ENCODE results near the gene VSTM2L. TPM values are rescaled to one million over a fixed set of nuclear protein-coding genes. Genes with fewer than 3 reads are reported as not detected.

VSTM2L gene
- total RNA-seq, 1 experiment from 2014 or later = 0.71 TPM

DNA sequence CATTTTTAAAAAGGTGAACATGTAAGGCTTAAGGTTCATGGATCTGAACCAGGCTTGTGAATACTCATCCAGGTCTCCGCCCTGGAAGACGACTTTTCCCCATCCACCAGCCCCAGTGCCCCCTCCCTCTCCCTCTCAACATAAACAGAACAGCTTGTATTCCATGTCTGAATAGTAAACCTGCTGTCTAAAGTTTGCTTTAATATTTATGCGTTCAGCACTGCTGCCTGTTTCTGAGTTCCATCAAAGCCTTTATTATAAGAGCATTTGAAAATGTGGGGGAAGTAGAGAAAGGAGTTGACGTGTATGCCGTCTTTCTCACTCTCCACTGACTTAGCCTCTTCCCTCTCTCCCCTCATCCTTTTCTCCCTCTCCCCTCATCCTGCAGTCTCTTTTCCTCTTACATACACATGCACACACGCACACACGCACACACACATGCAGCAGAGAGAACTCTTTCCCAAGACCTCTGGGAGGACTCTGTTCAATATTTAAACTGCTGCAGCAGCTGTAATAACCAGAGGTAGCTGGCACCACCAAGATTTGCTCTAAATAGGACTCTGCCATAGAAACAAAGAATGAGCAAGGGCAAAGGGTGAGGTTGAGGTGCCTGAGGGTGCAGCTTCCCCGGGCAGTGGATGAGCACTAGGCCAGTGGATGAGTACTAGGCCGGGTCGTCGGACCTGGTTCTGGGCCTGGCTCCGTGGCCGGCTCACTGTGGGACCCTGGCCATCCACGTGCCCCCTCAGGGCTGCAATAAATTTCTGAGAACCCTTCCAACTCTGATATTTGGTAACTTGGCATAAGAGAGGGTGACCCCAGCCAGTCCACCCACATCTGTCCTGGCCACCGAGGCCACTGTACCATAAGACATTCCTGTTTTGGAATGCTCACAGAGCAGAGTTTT lies 35.4 kb upstream of the VSTM2L start:
- Mint-ChIP-seq H3K4me3 (ENCODE audit: low read depth, unreplicated experiment) (no peak overlapping the region), H3K27ac (ENCODE audit: unreplicated experiment) (no peak overlapping the region), H3K9me3 (ENCODE audit: low read depth, unreplicated experiment) (no peaks in the 10 kb centered on the region), H3K27me3 (ENCODE audit: unreplicated experiment) (no peaks in the 10 kb centered on the region), H3K36me3 (ENCODE audit: insufficient read depth, unreplicated experiment) (peaks cover 8% of the 10 kb centered on the region), H3K4me1 (ENCODE audit: low read depth, unreplicated experiment) (no peaks in the 10 kb centered on the region)
- BruUV-seq (replicated peaks) = no TSS peak
- intact Hi-C loops (cut with micrococcal nuclease; ENCODE audit: unreplicated experiment) = no loop called here
- CTCF ChIA-PET = interaction anchor here (1.3 kb wide), 1 partner anchor 17 kb away, joined by 3 read pairs; no protein-coding TSS in a partner anchor
- no peak for DNase-seq
- TF ChIP-seq, protein P1, sequence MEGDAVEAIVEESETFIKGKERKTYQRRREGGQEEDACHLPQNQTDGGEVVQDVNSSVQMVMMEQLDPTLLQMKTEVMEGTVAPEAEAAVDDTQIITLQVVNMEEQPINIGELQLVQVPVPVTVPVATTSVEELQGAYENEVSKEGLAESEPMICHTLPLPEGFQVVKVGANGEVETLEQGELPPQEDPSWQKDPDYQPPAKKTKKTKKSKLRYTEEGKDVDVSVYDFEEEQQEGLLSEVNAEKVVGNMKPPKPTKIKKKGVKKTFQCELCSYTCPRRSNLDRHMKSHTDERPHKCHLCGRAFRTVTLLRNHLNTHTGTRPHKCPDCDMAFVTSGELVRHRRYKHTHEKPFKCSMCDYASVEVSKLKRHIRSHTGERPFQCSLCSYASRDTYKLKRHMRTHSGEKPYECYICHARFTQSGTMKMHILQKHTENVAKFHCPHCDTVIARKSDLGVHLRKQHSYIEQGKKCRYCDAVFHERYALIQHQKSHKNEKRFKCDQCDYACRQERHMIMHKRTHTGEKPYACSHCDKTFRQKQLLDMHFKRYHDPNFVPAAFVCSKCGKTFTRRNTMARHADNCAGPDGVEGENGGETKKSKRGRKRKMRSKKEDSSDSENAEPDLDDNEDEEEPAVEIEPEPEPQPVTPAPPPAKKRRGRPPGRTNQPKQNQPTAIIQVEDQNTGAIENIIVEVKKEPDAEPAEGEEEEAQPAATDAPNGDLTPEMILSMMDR (IDR thresholded peaks at IDR 0.05; ENCODE audit: unreplicated experiment) = no peak

DNA sequence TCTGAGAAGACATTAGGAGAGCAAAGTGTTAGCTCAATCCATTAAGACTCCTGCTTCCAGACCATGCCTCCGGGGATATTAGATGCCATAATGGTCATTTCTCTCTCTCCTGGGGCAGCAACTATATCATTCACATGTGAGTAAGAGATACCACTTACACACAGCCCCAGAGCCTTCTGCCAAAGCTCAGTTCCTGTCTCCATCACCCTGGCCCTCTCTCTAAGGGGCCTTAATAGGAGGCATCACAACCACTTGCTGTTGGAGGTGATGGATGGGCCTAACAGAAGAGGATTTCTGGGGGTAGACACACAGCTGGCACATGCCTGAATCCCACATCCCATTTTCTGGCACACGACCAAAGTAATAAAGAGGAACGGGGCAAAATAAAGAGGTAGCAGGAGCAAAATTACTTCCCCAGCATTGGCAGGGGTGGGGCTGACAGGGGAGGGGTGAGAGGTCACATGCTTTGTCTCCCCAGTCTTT lies 34.0 kb upstream of the VSTM2L start:
- no peak for DNase-seq
- CTCF ChIA-PET = interaction anchor here (0.5 kb wide), 1 partner anchor 38 kb away, joined by 3 read pairs; no protein-coding TSS in a partner anchor

GRCh38 chr20:37869334-37869861 lies 33.5 kb upstream of the VSTM2L start:
- Mint-ChIP-seq H3K36me3 (ENCODE audit: insufficient read depth, unreplicated experiment) (peaks cover 12% of the 10 kb centered on the region), H3K27me3 (ENCODE audit: unreplicated experiment) (no peaks in the 10 kb centered on the region), H3K4me1 (ENCODE audit: low read depth, unreplicated experiment) (no peaks in the 10 kb centered on the region), H3K9me3 (ENCODE audit: low read depth, unreplicated experiment) (no peaks in the 10 kb centered on the region), H3K4me3 (ENCODE audit: low read depth, unreplicated experiment) (no peak overlapping the region), H3K27ac (ENCODE audit: unreplicated experiment) (no peak overlapping the region)
- BruUV-seq (replicated peaks) = no TSS peak
- intact Hi-C loops (cut with micrococcal nuclease; ENCODE audit: unreplicated experiment) = no loop called here
- no peak for DNase-seq
- CTCF ChIA-PET = interaction anchor here (0.5 kb wide), 1 partner anchor 39 kb away, joined by 3 read pairs; no protein-coding TSS in a partner anchor
- TF ChIP-seq, protein P1 (IDR thresholded peaks at IDR 0.05; ENCODE audit: unreplicated experiment) = no peak

More for the DNA sequence above, 34.0 kb upstream of the VSTM2L start:
- no peaks in the 10 kb centered on the region for H3K4me1 Mint-ChIP-seq (ENCODE audit: low read depth, unreplicated experiment)
- no TSS peak for BruUV-seq (replicated peaks)
- no peaks in the 10 kb centered on the region for H3K9me3 Mint-ChIP-seq (ENCODE audit: low read depth, unreplicated experiment)
- intact Hi-C loops (cut with micrococcal nuclease; ENCODE audit: unreplicated experiment) = no loop called here
- H3K4me3 Mint-ChIP-seq (ENCODE audit: low read depth, unreplicated experiment) = no peak overlapping the region
- peaks cover 12% of the 10 kb centered on the region for H3K36me3 Mint-ChIP-seq (ENCODE audit: insufficient read depth, unreplicated experiment)
- TF ChIP-seq, protein P1 (IDR thresholded peaks at IDR 0.05; ENCODE audit: unreplicated experiment) = no peak
- no peak overlapping the region for H3K27ac Mint-ChIP-seq (ENCODE audit: unreplicated experiment)
- H3K27me3 Mint-ChIP-seq (ENCODE audit: unreplicated experiment) = no peaks in the 10 kb centered on the region

DNA sequence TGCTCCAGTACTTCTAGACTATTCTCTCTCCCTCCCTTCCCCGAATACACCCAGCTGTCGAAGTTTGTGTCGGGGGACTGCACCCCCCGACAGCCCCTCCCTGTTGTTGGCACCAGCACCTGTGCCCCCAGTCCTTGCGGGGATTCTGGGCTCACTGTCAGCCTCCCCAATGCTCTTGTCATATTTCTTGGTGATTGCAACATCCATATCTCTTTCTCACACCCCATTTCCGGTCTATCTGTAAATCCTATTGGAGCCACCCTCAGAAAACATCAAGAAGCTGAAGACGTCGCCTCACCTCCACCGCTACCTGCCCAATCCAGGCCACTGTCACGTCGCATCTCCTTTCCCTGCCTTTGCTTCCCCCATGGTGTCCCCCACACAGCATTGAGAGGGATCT lies 32.6 kb upstream of the VSTM2L start:
- TF ChIP-seq, protein P1 (IDR thresholded peaks at IDR 0.05; ENCODE audit: unreplicated experiment) = no peak
- Mint-ChIP-seq H3K36me3 (ENCODE audit: insufficient read depth, unreplicated experiment) (peaks cover 12% of the 10 kb centered on the region), H3K4me3 (ENCODE audit: low read depth, unreplicated experiment) (no peak overlapping the region), H3K27ac (ENCODE audit: unreplicated experiment) (no peak overlapping the region), H3K9me3 (ENCODE audit: low read depth, unreplicated experiment) (no peaks in the 10 kb centered on the region), H3K27me3 (ENCODE audit: unreplicated experiment) (no peaks in the 10 kb centered on the region), H3K4me1 (ENCODE audit: low read depth, unreplicated experiment) (no peaks in the 10 kb centered on the region)
- CTCF ChIA-PET = interaction anchor here (0.6 kb wide), 2 partner anchors 122 to 572 kb away, joined by 3 to 4 read pairs; no protein-coding TSS in a partner anchor
- intact Hi-C loops (cut with micrococcal nuclease; ENCODE audit: unreplicated experiment) = no loop called here
- DNase-seq = no peak
- BruUV-seq (replicated peaks) = no TSS peak
